K562 (cell line): ENCODE results near the gene DYDC1. TPM values are rescaled to one million over a fixed set of nuclear protein-coding genes. Genes with fewer than 3 reads are reported as not detected.

Experiments used
- HCFC1 ChIP-seq: IDR thresholded peaks from 2 replicates; pipeline ENCODE4 v1.6.1; 2012; ENCODE audit warnings: low read depth, low read length, improper control_type of control experiment
- HMGN3 ChIP-seq: IDR thresholded peaks from 2 replicates; pipeline ENCODE4 v1.6.1; 2011; ENCODE audit warnings: borderline replicate concordance, low read depth, mild to moderate bottlenecking, mixed read lengths, low read length; ENCODE audit not compliant: insufficient read length; ENCODE audit errors: extremely low read depth
- HOXB6 ChIP-seq: fragments of 250-450 bp; sonication (Bioruptor Pico); IDR thresholded peaks from 2 replicates; pipeline ENCODE4 v1.5.1; 2022; ENCODE audit warnings: mild to moderate bottlenecking, borderline replicate concordance
- KHSRP ChIP-seq: fragments of 450-650 bp; IDR thresholded peaks from 2 replicates; pipeline ENCODE4 v1.6.1; 2017
- LEF1 ChIP-seq: fragments of 450-650 bp; IDR thresholded peaks from 2 replicates; pipeline ENCODE4 v1.6.1; 2016; ENCODE audit warnings: mild to moderate bottlenecking
- MCM7 ChIP-seq, 2 experiments: fragments of 450-650 bp; IDR thresholded peaks; 2 replicates each; pipeline ENCODE4 v1.6.1; 2016 to 2018
- MTA3 ChIP-seq: fragments of 450-650 bp; formaldehyde crosslinking; IDR thresholded peaks from 2 replicates; pipeline ENCODE4 v1.6.1; 2017; ENCODE audit warnings: mild to moderate bottlenecking, borderline replicate concordance
- NONO ChIP-seq, 2 experiments: fragments of 200-400 bp in 1 of 2; fragments of 450-650 bp in 1 of 2; formaldehyde crosslinking in 1 of 2; IDR thresholded peaks; 2 replicates each; pipeline ENCODE4 v1.6.1; 2017; ENCODE audit warnings: low read depth in 2 of 2, mild to moderate bottlenecking in 2 of 2, moderate library complexity in 2 of 2, low read length in 1 of 2
- RBFOX2 ChIP-seq: fragments of 200-400 bp; formaldehyde crosslinking; IDR thresholded peaks from 2 replicates; pipeline ENCODE4 v1.6.1; 2017; ENCODE audit warnings: low read depth, mild to moderate bottlenecking, low read length, moderate library complexity
- SIRT6 ChIP-seq: IDR thresholded peaks from one replicate; pipeline ENCODE4 v1.6.1; 2012; ENCODE audit warnings: low read depth, mild to moderate bottlenecking, control low read depth, inconsistent platforms, low read length, moderate library complexity
- TCF3 ChIP-seq: sonication (generic); formaldehyde crosslinking; IDR thresholded peaks from 2 replicates; pipeline ENCODE4 v1.4.0; 2020; ENCODE audit warnings: mild to moderate bottlenecking, missing genetic modification reagents
- ZFP36 ChIP-seq: fragments of 150-350 bp; IDR thresholded peaks from 2 replicates; pipeline ENCODE4 v1.6.1; 2018; ENCODE audit warnings: low read length, low read depth; ENCODE audit not compliant: partially characterized antibody
- ZNF384 ChIP-seq: IDR thresholded peaks from 2 replicates; pipeline ENCODE4 v1.6.1; 2012; ENCODE audit warnings: low read depth, low read length, improper control_type of control experiment
- polyA plus RNA-seq, 8 experiments: library from polyadenylated mRNA; depleted of rRNA in 4 of 8; stranded (reverse) in 5 of 8; unstranded in 3 of 8; fragments of >200 nt; fragmentation: Nextera tagmentation in 2 of 8; fragmentation: Illumina TruSeq in 1 of 8; extraction: Ambion mirVana in 2 of 8; extraction: Trizol in 1 of 8; gene quantifications; 2 replicates each; pipeline versions ENCODE4 v1.2.1 to v1.2.3, GENCODE V29; 2011 to 2014; ENCODE audit warnings: inconsistent platforms in 1 of 8, missing spikeins in 1 of 8
- total RNA-seq, 7 experiments: library from RNA; depleted of rRNA in 6 of 7; stranded (reverse); fragments of >200 nt in 6 of 7; fragmentation: Illumina TruSeq in 2 of 7; extraction: Trizol in 2 of 7; gene quantifications; 2 replicates each; pipeline versions ENCODE4 v1.2.1 to v1.2.3, GENCODE V29; 2011 to 2021; ENCODE audit warnings: low replicate concordance in 1 of 7
- TF ChIP-seq, protein P1 (sequence below): conservative IDR thresholded peaks from 2 replicates; pipeline ENCODE4 v1.6.1; 2011; ENCODE audit warnings: low read depth, mild to moderate bottlenecking, low read length; ENCODE audit not compliant: control insufficient read depth
- TF ChIP-seq, protein P2 (sequence below): fragments of 450-650 bp; IDR thresholded peaks from 2 replicates; pipeline ENCODE4 v1.6.1; 2016
- TF ChIP-seq, protein P3 (sequence below), 2 experiments: fragments of 450-650 bp; IDR thresholded peaks; 2 replicates each; pipeline ENCODE4 v1.6.1; 2018; ENCODE audit warnings: mild to moderate bottlenecking in 2 of 2, low read depth in 1 of 2; ENCODE audit not compliant: partially characterized antibody in 2 of 2
- TF ChIP-seq, protein P4 (sequence below): IDR thresholded peaks from 3 replicates; pipeline ENCODE4 v1.6.1; 2011; ENCODE audit warnings: borderline replicate concordance, mild to moderate bottlenecking; ENCODE audit not compliant: insufficient read length, insufficient read depth
- TF ChIP-seq, protein P5 (sequence below): fragments of 200-800 bp; sonication (Bioruptor generic); IDR thresholded peaks from 2 replicates; pipeline ENCODE4 v1.6.1; 2017; ENCODE audit warnings: missing genetic modification characterization, missing compliant biosample characterization

Gene DYDC1
- total and polyA plus RNA-seq, 9 of the 15 experiments (the other 6 are each of a cell fraction or from before 2014, with no cell fraction given), result not detected

DNA sequence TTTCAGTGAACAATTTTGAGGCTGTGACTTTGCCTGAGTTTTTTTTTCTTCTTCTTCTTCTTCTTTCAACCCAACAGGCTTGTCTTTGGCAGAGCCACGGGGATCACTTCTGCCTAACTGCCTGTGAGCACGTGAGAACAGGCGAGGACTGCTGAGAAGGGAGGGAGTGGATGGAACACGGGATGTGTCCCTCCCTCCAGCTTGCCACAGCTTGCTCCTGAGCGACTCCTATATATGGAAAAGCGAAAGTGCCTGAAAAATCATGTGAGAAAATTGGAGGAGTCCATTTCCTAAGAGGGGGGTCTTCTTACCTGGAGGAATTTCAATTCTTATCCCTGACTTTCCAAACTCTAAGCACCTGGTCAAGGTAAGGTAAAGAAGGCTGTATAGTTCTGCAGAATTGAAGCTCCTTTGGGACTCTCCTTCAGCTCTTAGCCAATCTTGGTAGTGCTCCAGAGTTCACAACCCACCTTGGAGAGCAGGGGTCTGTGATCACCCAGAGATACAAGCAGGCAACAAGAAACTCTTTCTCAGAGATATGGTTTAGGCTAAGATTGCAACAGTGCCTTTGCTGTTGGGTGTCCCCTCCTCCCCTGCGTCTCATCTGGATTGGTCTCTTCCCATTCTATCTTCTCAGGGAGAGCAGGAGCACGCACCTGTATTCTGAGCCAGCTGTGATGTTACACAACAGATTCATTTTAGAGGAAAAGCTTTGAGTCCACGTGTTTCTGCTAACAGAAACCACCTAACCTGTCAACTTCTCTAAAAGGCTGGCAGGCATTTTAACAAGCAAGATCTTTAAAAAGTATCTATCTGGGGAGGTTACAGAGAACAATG, 66.9 kb downstream of the DYDC1 start, which contains the start of gene MAT1A (continued):
- TF ChIP-seq MTA3 (no peak), ZFP36 (no peak), NONO (IDR thresholded peaks at IDR 0.05; ENCODE audit: low read depth in 2 of 2, low read length in 1 of 2) (0 out of 4 replicates have a peak, but pooled peaks of 1 of the 2 experiments have one; percentile 54), HMGN3 (no peak), TCF3 (CRISPR knock-in tag) (no peak), KHSRP (no peak), RBFOX2 (no peak), HCFC1 (no peak), ZNF384 (no peak), MCM7 (IDR thresholded peaks at IDR 0.05) (no peak), SIRT6 (no peak), HOXB6 (no peak), LEF1 (no peak)
- TF ChIP-seq, protein P1, sequence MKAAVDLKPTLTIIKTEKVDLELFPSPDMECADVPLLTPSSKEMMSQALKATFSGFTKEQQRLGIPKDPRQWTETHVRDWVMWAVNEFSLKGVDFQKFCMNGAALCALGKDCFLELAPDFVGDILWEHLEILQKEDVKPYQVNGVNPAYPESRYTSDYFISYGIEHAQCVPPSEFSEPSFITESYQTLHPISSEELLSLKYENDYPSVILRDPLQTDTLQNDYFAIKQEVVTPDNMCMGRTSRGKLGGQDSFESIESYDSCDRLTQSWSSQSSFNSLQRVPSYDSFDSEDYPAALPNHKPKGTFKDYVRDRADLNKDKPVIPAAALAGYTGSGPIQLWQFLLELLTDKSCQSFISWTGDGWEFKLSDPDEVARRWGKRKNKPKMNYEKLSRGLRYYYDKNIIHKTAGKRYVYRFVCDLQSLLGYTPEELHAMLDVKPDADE, result no peak
- TF ChIP-seq, protein P2, sequence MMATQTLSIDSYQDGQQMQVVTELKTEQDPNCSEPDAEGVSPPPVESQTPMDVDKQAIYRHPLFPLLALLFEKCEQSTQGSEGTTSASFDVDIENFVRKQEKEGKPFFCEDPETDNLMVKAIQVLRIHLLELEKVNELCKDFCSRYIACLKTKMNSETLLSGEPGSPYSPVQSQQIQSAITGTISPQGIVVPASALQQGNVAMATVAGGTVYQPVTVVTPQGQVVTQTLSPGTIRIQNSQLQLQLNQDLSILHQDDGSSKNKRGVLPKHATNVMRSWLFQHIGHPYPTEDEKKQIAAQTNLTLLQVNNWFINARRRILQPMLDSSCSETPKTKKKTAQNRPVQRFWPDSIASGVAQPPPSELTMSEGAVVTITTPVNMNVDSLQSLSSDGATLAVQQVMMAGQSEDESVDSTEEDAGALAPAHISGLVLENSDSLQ, result no peak
- TF ChIP-seq, protein P3, sequence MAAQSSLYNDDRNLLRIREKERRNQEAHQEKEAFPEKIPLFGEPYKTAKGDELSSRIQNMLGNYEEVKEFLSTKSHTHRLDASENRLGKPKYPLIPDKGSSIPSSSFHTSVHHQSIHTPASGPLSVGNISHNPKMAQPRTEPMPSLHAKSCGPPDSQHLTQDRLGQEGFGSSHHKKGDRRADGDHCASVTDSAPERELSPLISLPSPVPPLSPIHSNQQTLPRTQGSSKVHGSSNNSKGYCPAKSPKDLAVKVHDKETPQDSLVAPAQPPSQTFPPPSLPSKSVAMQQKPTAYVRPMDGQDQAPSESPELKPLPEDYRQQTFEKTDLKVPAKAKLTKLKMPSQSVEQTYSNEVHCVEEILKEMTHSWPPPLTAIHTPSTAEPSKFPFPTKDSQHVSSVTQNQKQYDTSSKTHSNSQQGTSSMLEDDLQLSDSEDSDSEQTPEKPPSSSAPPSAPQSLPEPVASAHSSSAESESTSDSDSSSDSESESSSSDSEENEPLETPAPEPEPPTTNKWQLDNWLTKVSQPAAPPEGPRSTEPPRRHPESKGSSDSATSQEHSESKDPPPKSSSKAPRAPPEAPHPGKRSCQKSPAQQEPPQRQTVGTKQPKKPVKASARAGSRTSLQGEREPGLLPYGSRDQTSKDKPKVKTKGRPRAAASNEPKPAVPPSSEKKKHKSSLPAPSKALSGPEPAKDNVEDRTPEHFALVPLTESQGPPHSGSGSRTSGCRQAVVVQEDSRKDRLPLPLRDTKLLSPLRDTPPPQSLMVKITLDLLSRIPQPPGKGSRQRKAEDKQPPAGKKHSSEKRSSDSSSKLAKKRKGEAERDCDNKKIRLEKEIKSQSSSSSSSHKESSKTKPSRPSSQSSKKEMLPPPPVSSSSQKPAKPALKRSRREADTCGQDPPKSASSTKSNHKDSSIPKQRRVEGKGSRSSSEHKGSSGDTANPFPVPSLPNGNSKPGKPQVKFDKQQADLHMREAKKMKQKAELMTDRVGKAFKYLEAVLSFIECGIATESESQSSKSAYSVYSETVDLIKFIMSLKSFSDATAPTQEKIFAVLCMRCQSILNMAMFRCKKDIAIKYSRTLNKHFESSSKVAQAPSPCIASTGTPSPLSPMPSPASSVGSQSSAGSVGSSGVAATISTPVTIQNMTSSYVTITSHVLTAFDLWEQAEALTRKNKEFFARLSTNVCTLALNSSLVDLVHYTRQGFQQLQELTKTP (IDR thresholded peaks at IDR 0.05; ENCODE audit: low read depth in 1 of 2, partially characterized antibody in 2 of 2), result no peak
- TF ChIP-seq, protein P4, sequence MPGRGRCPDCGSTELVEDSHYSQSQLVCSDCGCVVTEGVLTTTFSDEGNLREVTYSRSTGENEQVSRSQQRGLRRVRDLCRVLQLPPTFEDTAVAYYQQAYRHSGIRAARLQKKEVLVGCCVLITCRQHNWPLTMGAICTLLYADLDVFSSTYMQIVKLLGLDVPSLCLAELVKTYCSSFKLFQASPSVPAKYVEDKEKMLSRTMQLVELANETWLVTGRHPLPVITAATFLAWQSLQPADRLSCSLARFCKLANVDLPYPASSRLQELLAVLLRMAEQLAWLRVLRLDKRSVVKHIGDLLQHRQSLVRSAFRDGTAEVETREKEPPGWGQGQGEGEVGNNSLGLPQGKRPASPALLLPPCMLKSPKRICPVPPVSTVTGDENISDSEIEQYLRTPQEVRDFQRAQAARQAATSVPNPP, result no peak
- TF ChIP-seq, protein P5, sequence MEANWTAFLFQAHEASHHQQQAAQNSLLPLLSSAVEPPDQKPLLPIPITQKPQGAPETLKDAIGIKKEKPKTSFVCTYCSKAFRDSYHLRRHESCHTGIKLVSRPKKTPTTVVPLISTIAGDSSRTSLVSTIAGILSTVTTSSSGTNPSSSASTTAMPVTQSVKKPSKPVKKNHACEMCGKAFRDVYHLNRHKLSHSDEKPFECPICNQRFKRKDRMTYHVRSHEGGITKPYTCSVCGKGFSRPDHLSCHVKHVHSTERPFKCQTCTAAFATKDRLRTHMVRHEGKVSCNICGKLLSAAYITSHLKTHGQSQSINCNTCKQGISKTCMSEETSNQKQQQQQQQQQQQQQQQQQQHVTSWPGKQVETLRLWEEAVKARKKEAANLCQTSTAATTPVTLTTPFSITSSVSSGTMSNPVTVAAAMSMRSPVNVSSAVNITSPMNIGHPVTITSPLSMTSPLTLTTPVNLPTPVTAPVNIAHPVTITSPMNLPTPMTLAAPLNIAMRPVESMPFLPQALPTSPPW (CRISPR knock-in tag), result peak; percentile 56; the same call in 1 of the 2 replicates
